Stomach (tissue), 9 donors: Measurements from ENCODE around the gene SLC26A4. TPM values are rescaled to one million over a fixed set of nuclear protein-coding genes. Genes with fewer than 3 reads are reported as not detected.

Experiments used
- DNase-seq, 2 donors: peaks; one replicate each; pipeline versions ENCODE4 v3.0.0 to v3.0.0-alpha.2; 2013 to 2019
- H3K27ac ChIP-seq, 5 donors: fragments of 200-600 bp in 4 of 5; sonication (generic) in 4 of 5; one replicate each; pipeline ENCODE4 v1.5.1; 2013 to 2019; ENCODE audit warnings: mild to moderate bottlenecking in 1 of 5, moderate library complexity in 1 of 5
- H3K27me3 ChIP-seq, 3 donors: fragments of 200-600 bp; sonication (generic); one replicate each; pipeline ENCODE4 v1.5.1; 2017 to 2019; ENCODE audit warnings: mixed run types in 1 of 3
- H3K36me3 ChIP-seq, 4 donors: fragments of 200-600 bp; sonication (generic); 1 replicate in 3 of 4; 2 replicates in 1 of 4; pipeline ENCODE4 v1.5.1; 2016 to 2019
- H3K4me1 ChIP-seq, 4 donors: fragments of 200-600 bp; sonication (generic); one replicate each; pipeline ENCODE4 v1.5.1; 2016 to 2019
- H3K4me3 ChIP-seq, 4 donors: fragments of 200-600 bp; sonication (generic) in 3 of 4; one replicate each; pipeline ENCODE4 v1.5.1; 2016 to 2019; ENCODE audit warnings: mild to moderate bottlenecking in 1 of 4
- H3K9me3 ChIP-seq, 4 donors: fragments of 200-600 bp; sonication (generic); one replicate each; pipeline ENCODE4 v1.5.1; 2016 to 2019
- EP300 ChIP-seq: sonication (generic); formaldehyde crosslinking; IDR thresholded peaks from one replicate; pipeline ENCODE4 v1.6.1; 2017; ENCODE audit warnings: antibody characterized with exemption
- POLR2A ChIP-seq, 4 donors: fragments of 450-650 bp; IDR thresholded peaks; one replicate each; pipeline ENCODE4 v1.6.1; 2016; ENCODE audit warnings: antibody characterized with exemption in 4 of 4, control low read depth in 2 of 4, mild to moderate bottlenecking in 1 of 4, moderate library complexity in 1 of 4
- POLR2AphosphoS5 ChIP-seq, 3 donors: sonication (generic); formaldehyde crosslinking; IDR thresholded peaks; one replicate each; pipeline ENCODE4 v1.6.1; 2016; ENCODE audit warnings: antibody characterized with exemption in 3 of 3
- WGBS, 5 donors: extraction: QIAGEN DNeasy Blood & Tissue Kit in 3 of 5; methylation state at CpG; one replicate each; pipeline versions ENCODE4 v1.1.5 to v1.1.7; 2013 to 2018; 5-methylcytosine and 5-hydroxymethylcytosine counted together
- intact Hi-C: fragments of 100-400 bp; cut with DNase I; formaldehyde crosslinking; loops from one replicate; pipeline ENCODE4 v1.15.1; 2023; ENCODE audit warnings: low total_unique reads
- polyA plus RNA-seq, 3 donors: library from polyadenylated mRNA; stranded (reverse); fragments of 200-250 nt; gene quantifications; one replicate each; pipeline ENCODE4 v1.2.3, GENCODE V29; 2013
- total RNA-seq, 5 donors: library from RNA; depleted of rRNA; stranded (reverse); fragments of >200 nt; gene quantifications; one replicate each; pipeline versions ENCODE4 v1.1.0 to v1.2.3, GENCODE V29; 2014 to 2016
- TF ChIP-seq, protein P1 (sequence below), 7 experiments: fragments of 450-650 bp in 4 of 7; fragments of 200-600 bp in 3 of 7; sonication (generic) in 3 of 7; IDR thresholded peaks; one replicate each; pipeline ENCODE4 v1.5.1; 2016 to 2019; ENCODE audit warnings: antibody characterized with exemption in 7 of 7, control low read depth in 2 of 7, mild to moderate bottlenecking in 1 of 7
- donor health status: healthy with polysubstance abuse.
- donor health status: Bipolar disorder and iron deficiency.
- donor health status: healthy.

The SLC26A4 gene
- total and polyA plus RNA-seq, 8 donors: 0.06 to 4.2 (median 2.1) TPM; not detected in 3

DNA sequence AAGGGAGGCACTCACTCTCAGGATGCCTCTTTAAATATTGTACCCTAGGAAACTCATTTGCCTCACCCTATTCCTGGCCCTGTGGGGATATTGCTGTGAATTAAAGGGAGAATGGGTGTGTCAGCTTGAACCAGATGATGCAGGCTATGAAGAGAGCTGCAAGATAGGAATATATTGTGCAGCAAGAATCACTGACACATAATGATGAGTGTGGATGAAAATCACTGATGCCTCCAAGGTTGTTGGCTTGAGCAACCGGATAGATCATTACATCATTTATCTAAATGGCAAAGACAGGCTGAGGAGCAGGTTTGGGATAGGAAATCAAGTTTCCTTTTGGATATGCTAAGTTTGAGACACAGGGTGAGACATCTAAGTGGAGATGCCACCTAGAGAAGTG, 6.2 kb downstream of the SLC26A4 start:
- no peak overlapping the region for H3K27ac ChIP-seq
- no peak overlapping the region for H3K4me3 ChIP-seq
- DNase-seq: no peak
- intact Hi-C loops: no loop called here
- peaks cover 0 to 27% (median 5%) of the 10 kb centered on the region in 3 donors for H3K27me3 ChIP-seq
- TF ChIP-seq EP300: no peak
- no peak for TF ChIP-seq POLR2A (IDR thresholded peaks at IDR 0.05)
- TF ChIP-seq POLR2AphosphoS5 (IDR thresholded peaks at IDR 0.05): no peak
- TF ChIP-seq, protein P1, sequence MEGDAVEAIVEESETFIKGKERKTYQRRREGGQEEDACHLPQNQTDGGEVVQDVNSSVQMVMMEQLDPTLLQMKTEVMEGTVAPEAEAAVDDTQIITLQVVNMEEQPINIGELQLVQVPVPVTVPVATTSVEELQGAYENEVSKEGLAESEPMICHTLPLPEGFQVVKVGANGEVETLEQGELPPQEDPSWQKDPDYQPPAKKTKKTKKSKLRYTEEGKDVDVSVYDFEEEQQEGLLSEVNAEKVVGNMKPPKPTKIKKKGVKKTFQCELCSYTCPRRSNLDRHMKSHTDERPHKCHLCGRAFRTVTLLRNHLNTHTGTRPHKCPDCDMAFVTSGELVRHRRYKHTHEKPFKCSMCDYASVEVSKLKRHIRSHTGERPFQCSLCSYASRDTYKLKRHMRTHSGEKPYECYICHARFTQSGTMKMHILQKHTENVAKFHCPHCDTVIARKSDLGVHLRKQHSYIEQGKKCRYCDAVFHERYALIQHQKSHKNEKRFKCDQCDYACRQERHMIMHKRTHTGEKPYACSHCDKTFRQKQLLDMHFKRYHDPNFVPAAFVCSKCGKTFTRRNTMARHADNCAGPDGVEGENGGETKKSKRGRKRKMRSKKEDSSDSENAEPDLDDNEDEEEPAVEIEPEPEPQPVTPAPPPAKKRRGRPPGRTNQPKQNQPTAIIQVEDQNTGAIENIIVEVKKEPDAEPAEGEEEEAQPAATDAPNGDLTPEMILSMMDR (IDR thresholded peaks at IDR 0.05): no peak
- no peaks in the 10 kb centered on the region for H3K9me3 ChIP-seq
- 81 to 96% (median 89%) methylated on average over 1 of the region's 1 CpG for WGBS, 5 donors
- H3K36me3 ChIP-seq: no peaks in the 10 kb centered on the region
- H3K4me1 ChIP-seq: peaks cover 3 to 5% (median 3%) of the 10 kb centered on the region in 4 donors

DNA sequence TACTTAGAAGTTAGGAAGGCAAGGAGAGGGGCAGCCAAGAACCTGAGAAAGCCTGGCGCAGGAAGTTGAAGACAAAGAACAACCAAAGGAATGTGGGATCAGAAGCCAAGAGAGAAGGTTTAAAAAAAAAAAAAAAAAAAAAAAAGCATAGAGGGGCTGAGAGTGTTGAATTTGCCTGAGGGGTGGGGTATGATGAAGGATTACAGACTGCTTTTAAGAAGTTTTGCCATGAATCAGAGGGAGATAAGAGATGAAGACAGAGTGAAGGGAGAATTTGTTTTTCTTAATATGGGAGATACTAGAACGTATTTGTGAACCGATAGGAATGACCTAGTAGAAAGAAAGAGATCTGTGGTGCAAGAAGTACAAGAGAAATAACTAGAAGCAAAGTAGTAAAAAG, 6.7 kb downstream of the SLC26A4 start:
- H3K9me3 ChIP-seq: no peaks in the 10 kb centered on the region
- WGBS, 5 donors: 42 to 61% (median 43%) methylated on average over 3 of the region's 3 CpGs
- H3K36me3 ChIP-seq: no peaks in the 10 kb centered on the region
- TF ChIP-seq, protein P1 (IDR thresholded peaks at IDR 0.05): no peak
- TF ChIP-seq POLR2A (IDR thresholded peaks at IDR 0.05): no peak
- TF ChIP-seq POLR2AphosphoS5 (IDR thresholded peaks at IDR 0.05): no peak
- TF ChIP-seq EP300: no peak
- no peak overlapping the region for H3K4me3 ChIP-seq
- intact Hi-C loops: no loop called here
- peaks cover 0 to 21% (median 0%) of the 10 kb centered on the region in 3 donors for H3K27me3 ChIP-seq
- H3K27ac ChIP-seq: no peak overlapping the region
- no peaks in the 10 kb centered on the region for H3K4me1 ChIP-seq
- DNase-seq: no peak

DNA sequence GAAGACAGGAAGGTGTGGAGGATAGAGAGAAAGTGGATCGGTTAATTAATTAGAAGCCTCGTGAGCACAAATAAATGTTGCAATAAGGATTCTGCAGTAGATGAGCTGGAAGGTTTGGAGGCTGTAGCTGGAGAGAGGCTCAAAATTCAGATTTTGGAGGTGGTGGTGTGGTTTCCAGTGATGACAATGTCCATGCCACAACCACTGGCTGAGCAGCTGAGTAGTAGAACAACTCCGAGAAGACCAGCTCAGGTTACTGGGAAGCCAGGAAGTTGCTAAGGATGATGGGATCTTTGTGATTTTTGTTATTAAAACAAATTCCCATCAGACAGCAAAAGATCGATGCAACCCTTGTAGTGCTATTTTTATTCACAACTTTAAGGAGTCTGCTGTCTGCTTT, 7.7 kb downstream of the SLC26A4 start:
- H3K27ac ChIP-seq: no peak overlapping the region
- no peaks in the 10 kb centered on the region for H3K9me3 ChIP-seq
- no peak for TF ChIP-seq POLR2A (IDR thresholded peaks at IDR 0.05)
- TF ChIP-seq POLR2AphosphoS5 (IDR thresholded peaks at IDR 0.05): no peak
- TF ChIP-seq, protein P1 (IDR thresholded peaks at IDR 0.05): no peak
- no peak for TF ChIP-seq EP300
- intact Hi-C loops: no loop called here
- H3K4me3 ChIP-seq: no peak overlapping the region
- H3K27me3 ChIP-seq: peaks cover 0 to 13% (median 0%) of the 10 kb centered on the region in 3 donors
- no peaks in the 10 kb centered on the region for H3K36me3 ChIP-seq
- no peaks in the 10 kb centered on the region for H3K4me1 ChIP-seq
- WGBS, 5 donors: 81 to 87% (median 85%) methylated on average over 4 of the region's 4 CpGs
- DNase-seq: no peak

DNA sequence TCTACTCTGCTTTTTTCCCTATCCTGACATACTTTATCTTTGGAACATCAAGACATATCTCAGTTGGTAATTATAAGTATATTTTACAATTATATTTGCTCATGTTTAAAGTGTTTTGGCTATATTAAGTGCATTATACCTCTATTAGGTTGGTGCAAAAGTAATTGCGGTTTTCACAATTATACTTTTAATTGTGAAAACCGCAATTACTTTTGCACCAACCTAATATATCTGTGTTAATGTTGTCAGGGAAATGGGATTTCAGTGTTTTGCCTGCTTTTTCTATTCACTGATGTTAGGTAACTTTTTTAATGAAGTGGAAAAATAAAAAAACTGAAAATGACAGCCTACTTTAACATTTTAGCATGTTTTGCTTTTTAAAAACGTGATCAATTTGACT, 11.6 kb downstream of the SLC26A4 start:
- 85 to 93% (median 90%) methylated on average over 3 of the region's 3 CpGs for WGBS, 5 donors
- H3K9me3 ChIP-seq: no peaks in the 10 kb centered on the region
- no peaks in the 10 kb centered on the region for H3K27me3 ChIP-seq
- no peak overlapping the region for H3K27ac ChIP-seq
- TF ChIP-seq POLR2AphosphoS5 (IDR thresholded peaks at IDR 0.05) (no peak), EP300 (no peak), POLR2A (IDR thresholded peaks at IDR 0.05) (no peak)
- TF ChIP-seq, protein P1 (IDR thresholded peaks at IDR 0.05): no peak
- no peak for DNase-seq
- no peak overlapping the region for H3K4me3 ChIP-seq
- intact Hi-C loops: no loop called here
- no peaks in the 10 kb centered on the region for H3K36me3 ChIP-seq
- H3K4me1 ChIP-seq: no peaks in the 10 kb centered on the region
